ENCODE measurements around the gene NDUFS2.
A peak's percentile ranks its signal among the peaks of the same experiment; 100 is the strongest.
"Not testable (repeated sequence)": the region's sequence is repeated elsewhere in the genome, so short reads cannot be mapped to it uniquely, and the experiment has no call there.

NDUFS2 gene

DNA sequence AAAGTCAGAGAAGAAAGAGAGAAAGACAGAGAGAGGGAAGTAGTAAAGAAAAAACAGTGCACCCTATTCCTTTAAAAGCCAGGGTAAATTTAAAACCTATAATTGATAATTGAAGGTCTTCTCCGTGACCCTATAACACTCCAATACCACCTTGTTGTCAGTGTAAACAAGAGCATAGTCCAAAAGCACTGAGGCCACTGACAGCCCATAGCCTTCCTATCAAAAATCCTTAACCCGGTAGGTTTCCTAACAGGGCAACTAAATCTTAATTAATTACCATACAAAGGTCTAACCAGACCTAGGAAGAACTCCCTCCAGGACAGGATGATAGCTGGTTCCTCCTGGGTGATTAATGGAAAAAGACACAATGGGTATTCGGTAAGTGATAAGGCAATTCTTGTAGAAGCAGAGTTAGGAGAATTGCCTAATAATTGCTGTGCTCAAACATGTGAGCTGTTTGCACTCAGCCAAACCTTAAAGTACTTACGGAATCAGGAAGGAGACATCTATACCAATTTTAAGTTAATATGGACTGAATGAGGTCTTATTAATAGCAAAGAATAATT is 53.9 kb downstream of the NDUFS2 start:
- DNase-seq: not testable (repeated sequence)

DNA sequence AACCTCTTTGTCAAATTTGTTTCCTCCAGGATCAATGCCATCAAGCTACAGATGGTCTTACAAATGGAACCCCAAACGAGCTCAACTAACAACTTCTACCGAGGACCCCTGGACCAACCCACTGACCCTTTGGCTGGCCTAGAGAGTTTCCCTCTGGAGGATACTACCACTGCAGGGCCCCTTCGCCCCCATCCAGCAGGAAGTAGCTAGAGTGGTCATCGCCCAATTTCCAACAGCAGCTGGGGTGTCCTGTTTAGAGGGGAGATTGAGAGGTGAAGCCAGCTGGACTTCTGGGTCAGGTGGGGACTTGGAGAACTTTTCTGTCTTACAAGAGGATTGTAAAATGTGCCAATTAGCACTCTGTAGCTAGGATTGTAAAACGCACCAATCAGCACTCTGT is 54.9 kb downstream of the NDUFS2 start:
- DNase-seq: not testable (repeated sequence)

DNA sequence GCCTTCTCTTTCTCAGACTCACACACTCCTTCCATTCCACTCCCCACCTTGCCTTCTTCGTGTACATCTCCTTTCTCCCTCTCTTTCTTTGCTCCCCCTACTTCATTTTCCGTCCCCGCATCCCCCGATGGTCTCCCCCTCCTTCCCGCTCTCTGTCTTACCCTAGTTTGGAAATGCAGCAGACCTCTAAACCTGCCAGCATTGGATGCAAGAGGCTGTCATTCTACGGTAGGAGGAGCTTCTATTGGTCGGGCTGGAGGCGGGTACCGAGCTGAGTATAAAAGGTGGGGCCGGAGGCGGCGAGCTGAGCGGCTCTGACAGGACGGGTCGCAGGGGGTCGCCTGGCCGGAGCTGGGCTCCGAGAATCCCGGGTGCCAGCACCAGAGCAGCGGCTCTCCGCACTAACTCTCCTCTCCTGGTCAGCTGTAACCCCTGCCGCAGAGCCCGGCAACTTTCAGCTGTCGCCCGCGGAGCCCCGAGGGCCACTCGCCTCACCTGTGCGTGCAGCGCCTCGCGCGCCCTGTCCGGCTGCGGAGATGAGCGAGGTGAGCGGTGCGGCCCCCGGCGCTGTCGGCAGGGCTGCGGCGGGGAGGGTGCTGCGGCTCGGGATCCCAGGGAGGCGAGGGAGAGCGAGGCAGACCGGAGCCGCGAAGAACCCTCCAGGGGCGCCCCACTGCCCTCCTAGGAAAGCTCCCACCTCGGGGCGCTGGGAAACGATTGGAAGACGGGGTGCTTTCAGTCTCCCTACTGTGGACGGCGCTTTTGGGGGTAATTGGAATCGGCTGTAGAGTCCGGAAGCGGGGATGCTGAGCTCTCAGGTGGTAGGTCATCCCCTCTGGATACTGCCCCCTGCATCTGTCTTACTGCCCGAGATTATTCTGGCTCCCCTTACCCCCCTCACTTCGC is 56.5 kb downstream of the NDUFS2 start, which contains the start of gene PCP4L1:
Gene PCP4L1 (plus strand): TSS at position 307 of the 906 bp plus-strand sequence. CDS start 230 bp downstream, at position 537.
- DNase-seq: peak; percentile 32

DNA sequence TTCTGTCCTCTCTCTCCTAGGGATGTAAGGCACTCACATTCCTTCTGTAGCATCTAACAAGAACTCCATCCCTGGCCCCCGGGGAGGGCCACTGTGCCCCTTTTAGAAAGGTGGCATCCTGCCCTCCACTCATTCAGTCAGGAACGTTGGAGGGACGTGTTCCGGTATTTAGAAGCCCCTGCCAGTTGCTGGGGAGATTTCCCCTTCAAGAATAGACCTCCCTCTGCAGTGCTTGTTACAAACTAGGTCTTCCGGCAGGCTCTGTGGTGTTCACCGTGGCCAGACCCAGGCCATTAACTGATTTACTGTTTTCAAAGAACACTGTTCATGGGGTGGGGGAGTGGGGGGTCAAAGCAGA is 57.2 kb downstream of the NDUFS2 start:
- DNase-seq: no peak

DNA sequence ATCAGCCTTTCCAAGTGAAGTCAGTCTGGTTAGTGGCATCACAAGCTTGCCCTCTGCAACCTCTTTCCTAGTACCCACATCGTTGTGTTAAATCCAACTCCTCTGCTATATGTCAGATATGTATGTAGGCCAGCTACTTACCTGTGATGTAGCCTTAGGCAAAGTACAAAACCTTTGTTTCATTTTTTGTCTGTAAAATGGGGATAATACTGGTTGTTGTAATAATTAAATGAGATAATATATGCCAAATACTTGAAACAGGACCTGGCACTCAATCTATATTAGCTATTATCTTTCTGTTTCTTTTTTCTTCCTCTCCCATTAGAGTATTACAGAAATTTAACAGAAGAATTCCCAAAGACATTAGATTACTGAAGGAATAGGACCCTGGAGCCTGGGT is 57.6 kb downstream of the NDUFS2 start:
- no peak for DNase-seq

DNA sequence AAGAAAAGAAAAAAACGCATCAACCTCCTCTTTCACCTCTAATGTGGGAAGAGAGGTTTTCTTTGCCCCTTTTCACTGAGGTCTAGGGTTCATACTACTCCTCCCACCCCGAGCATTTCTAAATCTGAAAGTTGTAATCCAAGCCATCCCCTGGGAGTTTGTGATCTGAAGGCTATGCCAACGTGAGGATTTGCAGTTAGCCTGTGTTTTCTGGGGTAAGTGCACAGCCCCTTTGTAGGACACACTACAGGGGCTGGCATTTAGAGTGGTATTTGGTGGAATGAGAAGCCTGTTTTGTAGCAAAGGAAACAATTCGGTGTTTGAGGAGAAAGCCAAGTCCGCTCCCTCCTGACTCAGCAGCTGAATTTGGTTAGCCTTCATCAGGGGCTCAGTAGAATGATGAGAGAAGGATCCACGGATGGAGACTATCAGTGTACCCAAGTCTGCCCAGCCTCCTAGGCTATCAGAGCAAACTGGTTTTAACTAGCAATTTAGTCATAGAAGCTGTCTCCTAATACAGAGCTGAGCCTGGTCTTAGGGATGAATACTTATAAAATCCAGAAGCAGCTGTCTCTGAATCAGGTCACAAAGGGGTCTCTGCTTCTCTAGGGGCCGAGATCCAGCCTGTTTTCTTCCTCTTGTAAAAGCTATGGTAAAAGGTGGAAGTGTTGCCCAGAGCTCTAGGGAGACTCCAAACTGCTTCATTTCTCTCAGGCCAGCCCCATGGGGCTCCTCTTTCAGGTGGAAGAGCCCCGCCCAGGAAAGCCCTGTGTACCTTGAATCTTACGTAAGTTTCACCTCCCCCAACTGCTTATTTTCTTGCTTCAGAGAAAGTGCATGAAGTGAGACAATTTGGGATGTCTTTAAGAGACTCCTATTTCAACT is 58.5 kb downstream of the NDUFS2 start:
- no peak for DNase-seq

DNA sequence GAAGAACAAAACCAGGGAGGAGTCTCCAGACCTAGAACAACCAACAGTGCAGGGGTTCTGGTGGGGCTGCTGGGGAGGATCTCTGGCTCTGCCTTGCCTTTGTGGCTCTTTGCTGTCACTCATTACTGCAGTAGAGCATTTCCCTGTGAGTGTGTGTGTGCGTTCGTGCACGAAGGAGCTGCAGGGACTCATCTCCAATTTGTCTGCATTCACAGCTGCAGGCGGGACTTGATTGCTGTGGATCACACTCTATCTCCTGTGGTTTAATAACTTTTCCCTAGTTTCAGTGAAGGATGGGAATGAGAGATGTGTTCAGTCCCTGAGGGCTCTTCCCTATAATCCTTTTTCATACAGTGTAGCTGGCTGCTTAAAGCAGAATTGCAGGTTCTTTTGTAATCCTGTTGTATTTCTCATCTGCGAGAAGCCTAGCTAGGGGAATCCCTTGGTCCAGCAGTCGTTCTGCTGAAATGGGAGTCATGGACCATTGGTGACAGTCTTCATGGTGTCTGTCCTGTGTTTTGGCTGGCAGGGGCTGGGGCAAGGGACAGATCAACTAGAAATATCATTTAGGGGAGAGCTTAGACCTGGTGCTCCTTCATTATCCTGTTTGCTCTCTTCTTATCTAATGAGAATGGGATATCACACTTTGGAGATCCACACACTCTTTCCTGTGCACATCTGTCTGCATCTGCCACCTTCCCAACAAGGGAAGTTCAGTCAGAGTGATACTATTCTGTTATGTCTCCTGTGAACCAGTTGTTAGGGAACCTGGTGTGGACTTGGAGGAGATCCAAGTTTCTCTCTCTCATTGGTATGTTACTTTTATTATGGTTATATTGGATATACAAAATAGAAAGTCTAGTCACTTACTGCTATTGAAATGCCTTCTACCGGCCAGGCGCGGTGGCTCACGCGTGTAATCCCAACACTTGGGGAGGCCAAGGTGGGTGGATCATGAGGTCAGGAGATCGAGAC is 59.4 kb downstream of the NDUFS2 start:
- DNase-seq: no peak

Measured in activated CD4-positive, alpha-beta T cell treated with anti-CD3 and anti-CD28 coated beads, Interleukin-2, amount 50 U/mL, for 16 hours (primary cell).